ENCODE results near the gene HAUS6. TPM values are rescaled to one million over a fixed set of nuclear protein-coding genes. Genes with fewer than 3 reads are reported as not detected.
"Not testable (repeated sequence)": the region's sequence is repeated elsewhere in the genome, so short reads cannot be mapped to it uniquely, and the experiment has no call there.

Gene HAUS6
- total RNA-seq (2022): 15.8 and 16.2 TPM in 2 replicates
- percentile 79 among the genes with signal in this experiment for Bru-seq, nascent RNA
- percentile 86 among the genes with signal in this experiment for BruChase-seq, experiment 1, labeled RNA remaining after a 6-hour chase
- percentile 89 among the genes with signal in this experiment for BruChase-seq, experiment 2, labeled RNA remaining after a 2-hour chase
- long read RNA-seq, full-length matches to known transcripts: 38 of 46 reads
- long read RNA-seq, partial matches to known transcripts: 2 of 46 reads
- long read RNA-seq, other reads (novel, unspliced or antisense): 6 of 46 reads

- H3K27me3 Mint-ChIP-seq (ENCODE audit: insufficient read depth, unreplicated experiment): no peaks in the 10 kb centered on the region
- BruUV-seq (replicated peaks): no TSS peak
- no peak for TF ChIP-seq CTCF (IDR thresholded peaks at IDR 0.05; ENCODE audit: unreplicated experiment)
- CTCF ChIA-PET: interaction anchor here (0.6 to 1.5 kb wide), 2 partner anchors 72 to 1352 kb away, joined by 3 to 5 read pairs; no protein-coding TSS in a partner anchor
- peaks cover 8% of the 10 kb centered on the region for H3K36me3 Mint-ChIP-seq (ENCODE audit: insufficient read depth, unreplicated experiment)
- peaks cover 10% of the 10 kb centered on the region for H3K4me1 Mint-ChIP-seq (ENCODE audit: insufficient read depth, unreplicated experiment)
- H3K27ac Mint-ChIP-seq (ENCODE audit: low read depth, unreplicated experiment): peak within 1 kb of the TSS; percentile 87
- POLR2A ChIA-PET: interaction anchor here (0.8 to 3.0 kb wide), 10 partner anchors 13 to 277 kb away, joined by 3 to 12 read pairs (median 8); partner anchors contain the start of genes DENND4C, RPS6 and RRAGA
- intact Hi-C loops (cut with micrococcal nuclease): loop anchor here (1.0 to 2.0 kb wide), 3 partner anchors 60 to 128 kb away; partner anchors contain the start of gene DENND4C
- H3K4me3 Mint-ChIP-seq (ENCODE audit: unreplicated experiment): peak within 1 kb of the TSS; percentile 88
- peak; percentile 97 for DNase-seq (ENCODE audit: unreplicated experiment)
- no peaks in the 10 kb centered on the region for H3K9me3 Mint-ChIP-seq (ENCODE audit: unreplicated experiment)
Observed at GRCh38 chr9:19102631-19103345, at the start of gene HAUS6. HAUS6 (minus strand) TSS chr9:19102904; CDS start chr9:19102651, 253 bp downstream.

GRCh38 chr9:19152160-19152498, 49.4 kb upstream of the HAUS6 start:
- H3K36me3 Mint-ChIP-seq (ENCODE audit: insufficient read depth, unreplicated experiment): not testable (repeated sequence)

GRCh38 chr9:19151425-19152159, 48.9 kb upstream of the HAUS6 start:
- H3K27me3 Mint-ChIP-seq (ENCODE audit: insufficient read depth, unreplicated experiment): no peaks in the 10 kb centered on the region
- CTCF ChIA-PET: interaction anchor here (0.9 to 1.2 kb wide), 2 partner anchors 14 to 306 kb away, joined by 3 to 4 read pairs; no protein-coding TSS in a partner anchor
- DNase-seq (ENCODE audit: unreplicated experiment): no peak
- H3K9me3 Mint-ChIP-seq (ENCODE audit: unreplicated experiment): no peaks in the 10 kb centered on the region
- H3K36me3 Mint-ChIP-seq (ENCODE audit: insufficient read depth, unreplicated experiment): no peaks in the 10 kb centered on the region
- intact Hi-C loops (cut with micrococcal nuclease): no loop called here
- no peak overlapping the region for H3K4me3 Mint-ChIP-seq (ENCODE audit: unreplicated experiment)
- POLR2A ChIA-PET: interaction anchor here (1.1 to 1.5 kb wide), 5 partner anchors 11 to 50 kb away, joined by 3 to 4 read pairs (median 3); no protein-coding TSS in a partner anchor
- BruUV-seq (replicated peaks): no TSS peak
- H3K4me1 Mint-ChIP-seq (ENCODE audit: insufficient read depth, unreplicated experiment): peaks cover 7% of the 10 kb centered on the region
- TF ChIP-seq CTCF (IDR thresholded peaks at IDR 0.05; ENCODE audit: unreplicated experiment): no peak
- no peak overlapping the region for H3K27ac Mint-ChIP-seq (ENCODE audit: low read depth, unreplicated experiment)

More at GRCh38 chr9:19152160-19152498, 49.4 kb upstream of the HAUS6 start:
- H3K4me1 Mint-ChIP-seq (ENCODE audit: insufficient read depth, unreplicated experiment); H3K4me3 Mint-ChIP-seq (ENCODE audit: unreplicated experiment); H3K27me3 Mint-ChIP-seq (ENCODE audit: insufficient read depth, unreplicated experiment); DNase-seq (ENCODE audit: unreplicated experiment); H3K9me3 Mint-ChIP-seq (ENCODE audit: unreplicated experiment); intact Hi-C loops (cut with micrococcal nuclease); H3K27ac Mint-ChIP-seq (ENCODE audit: low read depth, unreplicated experiment); BruUV-seq (replicated peaks): not testable (repeated sequence)
- ChIA-PET POLR2A (interaction anchor here (1.1 to 1.2 kb wide), 2 partner anchors 11 to 12 kb away, joined by 3 to 4 read pairs; no protein-coding TSS in a partner anchor), CTCF (interaction anchor here (0.7 to 0.9 kb wide), 2 partner anchors 104 to 305 kb away, joined by 3 to 5 read pairs; no protein-coding TSS in a partner anchor)

GRCh38 chr9:19149230-19149629, 46.5 kb upstream of the HAUS6 start:
- no peak for TF ChIP-seq CTCF (IDR thresholded peaks at IDR 0.05; ENCODE audit: unreplicated experiment)
- no peak for DNase-seq (ENCODE audit: unreplicated experiment)
- no peak overlapping the region for H3K27ac Mint-ChIP-seq (ENCODE audit: low read depth, unreplicated experiment)
- no peak overlapping the region for H3K4me3 Mint-ChIP-seq (ENCODE audit: unreplicated experiment)
- no peaks in the 10 kb centered on the region for H3K36me3 Mint-ChIP-seq (ENCODE audit: insufficient read depth, unreplicated experiment)
- H3K9me3 Mint-ChIP-seq (ENCODE audit: unreplicated experiment): no peaks in the 10 kb centered on the region
- BruUV-seq (replicated peaks): no TSS peak
- no peaks in the 10 kb centered on the region for H3K4me1 Mint-ChIP-seq (ENCODE audit: insufficient read depth, unreplicated experiment)
- intact Hi-C loops (cut with micrococcal nuclease): no loop called here
- POLR2A ChIA-PET: no interaction called here
- H3K27me3 Mint-ChIP-seq (ENCODE audit: insufficient read depth, unreplicated experiment): no peaks in the 10 kb centered on the region
- CTCF ChIA-PET: no interaction called here

Measured in MCF 10A (cell line).